GM12864 (cell line): ENCODE measurements around the gene ZNF160.
A peak's percentile ranks its signal among the peaks of the same experiment; 100 is the strongest.
"Not testable (repeated sequence)": the region's sequence is repeated elsewhere in the genome, so short reads cannot be mapped to it uniquely, and the experiment has no call there.

Experiments used
- DNase-seq: peaks from one replicate; pipeline ENCODE4 v3.0.0-alpha.2; 2011; ENCODE audit warnings: low read depth
- H3K4me3 ChIP-seq: 2 replicates; pipeline ENCODE4 v1.5.1; 2011; ENCODE audit warnings: mild to moderate bottlenecking, low read depth, low read length, control low read depth
- TF ChIP-seq, protein P1 (sequence below): IDR thresholded peaks from 2 replicates; pipeline ENCODE4 v1.5.1; 2011; ENCODE audit warnings: low read depth, mild to moderate bottlenecking, moderate library complexity, low read length, control low read depth, inconsistent platforms; ENCODE audit errors: missing control alignments

Gene ZNF160

DNA sequence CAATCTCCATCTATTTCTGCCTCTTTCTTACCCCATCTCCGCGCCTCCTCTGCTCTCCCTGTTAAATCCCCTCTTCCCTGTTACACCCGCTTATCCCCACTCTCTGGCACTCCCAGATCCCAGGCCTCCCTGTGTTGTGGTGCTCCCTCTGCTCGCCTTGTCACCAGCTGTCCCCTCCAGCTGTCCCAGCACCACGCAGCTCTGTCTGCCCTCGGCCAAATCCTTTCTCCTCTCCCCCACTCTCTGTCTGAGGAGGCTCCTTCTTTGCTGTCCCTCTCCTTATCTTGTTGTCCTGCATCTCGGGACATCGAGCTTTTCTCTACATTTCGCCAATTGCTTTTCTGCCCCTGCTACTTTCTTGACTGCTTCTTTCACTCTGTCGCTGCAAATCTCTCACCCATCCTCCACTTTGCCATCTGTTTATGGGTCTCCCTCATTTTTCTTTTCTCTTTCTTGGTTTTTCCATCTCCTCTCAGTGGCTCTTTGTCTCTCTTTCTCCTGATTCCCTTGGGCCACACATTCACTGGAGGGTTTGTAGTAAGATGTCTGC is 941 bp downstream of the ZNF160 start:
- TF ChIP-seq, protein P1, sequence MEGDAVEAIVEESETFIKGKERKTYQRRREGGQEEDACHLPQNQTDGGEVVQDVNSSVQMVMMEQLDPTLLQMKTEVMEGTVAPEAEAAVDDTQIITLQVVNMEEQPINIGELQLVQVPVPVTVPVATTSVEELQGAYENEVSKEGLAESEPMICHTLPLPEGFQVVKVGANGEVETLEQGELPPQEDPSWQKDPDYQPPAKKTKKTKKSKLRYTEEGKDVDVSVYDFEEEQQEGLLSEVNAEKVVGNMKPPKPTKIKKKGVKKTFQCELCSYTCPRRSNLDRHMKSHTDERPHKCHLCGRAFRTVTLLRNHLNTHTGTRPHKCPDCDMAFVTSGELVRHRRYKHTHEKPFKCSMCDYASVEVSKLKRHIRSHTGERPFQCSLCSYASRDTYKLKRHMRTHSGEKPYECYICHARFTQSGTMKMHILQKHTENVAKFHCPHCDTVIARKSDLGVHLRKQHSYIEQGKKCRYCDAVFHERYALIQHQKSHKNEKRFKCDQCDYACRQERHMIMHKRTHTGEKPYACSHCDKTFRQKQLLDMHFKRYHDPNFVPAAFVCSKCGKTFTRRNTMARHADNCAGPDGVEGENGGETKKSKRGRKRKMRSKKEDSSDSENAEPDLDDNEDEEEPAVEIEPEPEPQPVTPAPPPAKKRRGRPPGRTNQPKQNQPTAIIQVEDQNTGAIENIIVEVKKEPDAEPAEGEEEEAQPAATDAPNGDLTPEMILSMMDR: no peak
- peak overlapping the region; percentile 85 for H3K4me3 ChIP-seq
- no peak for DNase-seq

DNA sequence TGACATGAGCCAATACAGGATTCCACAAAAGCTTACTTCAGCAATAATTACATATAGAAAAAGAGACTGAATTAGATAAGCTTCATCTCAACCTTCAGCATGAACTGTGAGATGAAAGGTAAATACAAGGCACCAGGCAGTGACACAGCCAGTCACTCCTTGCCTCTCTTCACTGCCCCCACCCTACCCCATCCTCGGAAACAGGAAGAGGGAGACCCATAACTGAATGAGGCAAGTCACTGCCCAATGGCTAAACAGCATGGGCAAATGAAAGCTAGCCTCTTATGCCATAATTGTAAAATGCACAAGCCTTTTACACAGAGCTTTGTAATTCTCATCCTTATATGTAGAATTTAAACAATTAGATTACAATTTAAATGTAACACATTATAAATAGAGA is 1.7 kb downstream of the ZNF160 start:
- H3K4me3 ChIP-seq: no peak overlapping the region; the same call in 1 of the 2 replicates
- DNase-seq: no peak
- TF ChIP-seq, protein P1: no peak

DNA sequence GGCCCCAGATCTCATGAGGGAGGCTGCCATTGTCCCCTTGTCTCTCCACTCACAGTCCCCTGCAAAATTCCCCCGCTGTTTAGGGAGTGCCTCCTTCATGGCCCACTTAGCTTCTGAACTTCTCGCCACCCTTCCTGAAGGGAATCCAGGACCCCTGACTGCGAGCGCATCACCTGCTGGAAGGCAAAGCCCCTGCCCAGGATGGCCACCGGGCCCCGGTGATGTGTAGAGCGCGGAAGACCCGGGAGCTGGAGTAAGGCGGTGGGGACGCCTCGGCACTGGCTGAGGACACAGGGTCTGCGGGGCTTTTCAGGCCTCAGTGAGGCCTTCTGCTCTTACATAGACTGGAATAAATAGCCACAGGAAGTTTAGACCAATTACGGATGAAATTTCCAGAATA is 4.7 kb downstream of the ZNF160 start:
- not testable (repeated sequence) for DNase-seq, H3K4me3 ChIP-seq

DNA sequence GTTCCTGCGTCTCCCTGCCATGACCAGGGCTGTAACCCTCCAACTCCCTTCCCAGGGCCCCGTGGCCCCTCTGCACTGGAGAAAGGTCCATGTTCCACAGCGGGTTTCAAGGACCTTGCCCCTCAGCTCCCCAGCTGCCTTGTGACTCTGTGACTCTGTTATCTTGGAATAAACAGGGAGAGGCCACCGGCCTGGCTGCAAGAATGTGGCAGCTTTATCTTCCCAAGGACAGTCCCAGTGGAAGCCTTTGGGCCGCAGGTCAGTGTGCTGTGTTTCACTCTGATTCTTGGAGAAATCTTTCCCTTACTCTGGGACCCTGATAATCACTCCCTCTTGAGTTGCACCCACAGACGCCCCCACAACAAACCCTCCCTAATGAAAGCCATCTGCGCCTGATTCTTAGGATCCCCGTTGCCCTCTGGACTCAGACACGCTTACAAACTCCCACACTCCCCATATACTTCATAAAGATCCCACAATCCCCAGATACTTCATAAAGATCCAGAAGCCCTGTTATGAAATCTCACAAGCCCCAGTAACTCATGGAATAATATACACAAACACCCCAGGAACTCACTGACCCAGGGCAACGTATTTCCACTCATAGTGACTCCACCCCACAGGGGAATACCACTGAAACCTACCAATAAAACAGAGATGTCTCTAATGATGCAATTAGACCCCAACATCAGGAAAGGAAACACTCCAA is 6.1 kb downstream of the ZNF160 start:
- not testable (repeated sequence) for H3K4me3 ChIP-seq, DNase-seq

DNA sequence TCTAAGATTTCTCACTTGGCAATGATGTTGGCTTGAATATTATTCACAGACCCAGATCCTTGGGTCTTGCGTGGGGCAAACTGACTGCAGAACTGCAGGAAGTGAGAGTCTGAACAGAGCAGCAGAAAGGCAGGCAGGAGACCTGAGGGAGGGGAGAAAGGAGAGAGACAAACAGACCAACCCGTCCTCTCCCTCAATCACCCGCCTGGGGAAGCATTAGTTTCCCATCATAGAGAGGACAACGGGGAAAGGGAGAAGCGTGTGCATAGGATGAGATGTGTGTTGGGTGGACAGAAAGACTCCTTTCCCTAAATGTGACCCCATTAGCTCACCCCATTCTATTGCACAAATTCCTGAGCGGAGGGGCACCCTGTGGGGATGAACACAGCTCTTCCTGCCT is 6.6 kb downstream of the ZNF160 start:
- not testable (repeated sequence) for DNase-seq, H3K4me3 ChIP-seq

DNA sequence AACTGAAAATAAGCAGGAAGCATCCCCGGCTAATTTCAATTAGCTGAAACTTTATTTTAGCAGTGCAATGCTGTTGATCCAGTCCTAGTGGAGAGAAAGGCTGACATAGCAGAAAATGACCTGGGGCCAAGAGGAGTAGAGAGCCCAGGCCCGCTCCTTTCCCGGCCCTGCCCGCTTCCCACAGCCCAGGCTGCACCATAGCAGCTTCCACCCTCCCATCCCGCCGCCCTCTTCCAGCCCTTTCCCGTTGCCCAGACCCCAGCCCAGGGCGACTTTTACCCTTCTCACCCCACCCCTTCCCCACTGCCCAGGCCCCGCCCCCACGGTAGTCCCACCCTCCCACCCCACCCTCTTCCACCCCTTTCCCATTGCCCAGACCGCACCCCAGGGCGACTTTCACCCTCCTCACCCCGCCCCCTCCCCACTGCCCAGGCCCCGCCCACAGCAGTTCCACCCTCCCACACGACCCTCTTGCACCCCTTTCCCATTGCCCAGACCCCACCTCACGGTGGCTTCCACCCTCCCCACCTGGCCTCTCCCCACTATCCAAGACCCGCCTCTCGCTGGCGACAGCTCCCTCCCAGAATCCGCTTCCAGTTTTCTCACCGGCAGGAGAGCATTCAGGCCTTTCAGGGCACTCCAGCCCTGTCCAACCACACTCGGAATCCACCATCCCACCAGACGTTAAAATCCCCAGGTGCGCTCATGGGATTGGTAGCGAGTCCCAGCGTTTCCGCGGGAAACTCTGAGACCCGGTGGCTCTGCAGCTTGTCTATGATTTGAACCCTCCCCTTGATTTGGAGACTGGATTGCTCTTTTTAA is 8.3 kb downstream of the ZNF160 start:
- H3K4me3 ChIP-seq: no peak overlapping the region
- TF ChIP-seq, protein P1: no peak
- no peak for DNase-seq

DNA sequence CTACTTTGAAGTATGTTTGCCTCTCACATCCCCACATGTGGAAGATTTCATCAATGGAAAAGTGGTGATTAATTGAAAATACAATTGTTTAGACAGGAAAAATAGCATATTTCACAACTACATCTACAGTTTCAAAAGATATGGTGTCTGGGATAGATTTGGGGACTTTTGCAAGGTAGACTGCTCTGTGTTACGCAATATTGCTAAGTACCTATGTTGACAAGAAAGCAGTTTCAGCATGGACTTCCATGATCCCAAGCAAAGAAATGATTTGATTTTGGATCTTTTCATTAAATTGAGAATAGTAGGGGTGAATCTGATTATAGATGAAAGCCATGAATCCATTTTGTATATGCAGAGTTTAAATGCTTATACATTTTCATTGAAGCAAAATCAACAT is 10.5 kb downstream of the ZNF160 start:
- H3K4me3 ChIP-seq: no peak overlapping the region
- TF ChIP-seq, protein P1: no peak

DNA sequence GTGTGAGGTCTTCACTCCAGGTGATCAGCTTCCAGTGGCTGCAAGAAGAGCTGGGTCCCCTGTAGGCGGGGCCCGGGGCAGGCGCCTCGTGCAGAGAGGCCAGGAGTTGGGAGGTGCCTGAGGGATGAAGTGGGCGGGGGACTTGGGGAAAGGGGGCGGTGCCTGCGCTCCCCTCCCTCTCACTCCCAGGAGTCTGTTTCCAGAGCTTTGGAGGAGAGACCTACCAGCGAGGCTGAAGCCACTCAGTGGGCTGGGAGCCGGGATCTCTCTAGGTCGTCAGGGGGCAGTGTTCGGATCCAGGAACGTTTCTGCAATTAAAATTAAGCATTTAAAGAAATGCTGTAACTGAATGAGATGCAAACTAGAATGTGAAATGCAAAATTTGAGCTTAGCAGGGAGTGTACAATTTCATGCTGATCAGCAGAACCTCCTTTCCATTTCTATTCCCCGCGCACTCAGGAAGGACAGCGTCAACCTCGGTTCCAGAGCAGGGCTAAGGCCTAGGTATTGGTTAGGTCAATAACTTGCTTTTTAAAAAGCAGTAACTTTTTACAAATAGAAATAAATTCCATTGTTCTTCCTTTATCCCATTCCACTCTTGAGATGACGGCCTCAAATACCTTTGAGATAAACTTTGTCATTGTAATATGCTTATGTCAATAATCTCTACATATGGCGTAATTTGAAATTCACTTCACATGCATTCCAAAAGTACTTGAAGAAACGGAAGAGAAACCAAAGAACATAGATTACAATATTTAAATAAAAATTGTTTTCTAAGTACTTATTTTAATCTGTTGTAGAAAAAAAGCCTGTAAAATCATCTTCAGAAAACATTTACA is 11.6 kb downstream of the ZNF160 start:
- no peak overlapping the region for H3K4me3 ChIP-seq
- DNase-seq: no peak
- TF ChIP-seq, protein P1: no peak

More for the DNA sequence above, 10.5 kb downstream of the ZNF160 start:
- DNase-seq: no peak
